GM12875 (cell line): ENCODE results near the gene TAS2R41.

Source experiments
- H3K4me3 ChIP-seq: one replicate; pipeline ENCODE4 v1.5.1; 2011; ENCODE audit warnings: low read depth, low read length, control low read depth
- TF ChIP-seq, protein P1 (sequence below): IDR thresholded peaks from 2 replicates; pipeline ENCODE4 v1.5.1; 2011; ENCODE audit warnings: low read depth, mild to moderate bottlenecking, control low read depth, inconsistent platforms, low read length, moderate library complexity, borderline replicate concordance; ENCODE audit not compliant: insufficient read depth

Gene TAS2R41

DNA sequence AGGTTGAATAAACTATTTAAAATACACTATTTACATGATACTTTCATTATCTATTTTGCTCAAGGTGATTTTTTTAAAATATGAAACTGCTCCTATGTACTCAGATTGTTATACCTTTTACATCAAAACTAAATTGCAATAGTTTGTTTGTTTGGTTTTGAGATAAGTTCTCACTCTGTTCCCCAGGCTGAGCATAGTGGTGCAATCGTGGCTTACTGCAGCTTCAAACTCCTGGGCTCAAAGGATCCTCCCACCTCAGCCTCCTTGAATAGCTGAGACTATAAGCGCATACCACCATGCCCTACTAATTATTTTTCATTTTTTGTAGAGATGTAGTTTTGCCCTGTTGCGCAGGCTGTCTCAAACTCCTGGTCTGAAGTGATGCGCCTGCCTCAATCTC, 21.7 kb upstream of the TAS2R41 start:
- H3K4me3 ChIP-seq = no peak overlapping the region
- TF ChIP-seq, protein P1, sequence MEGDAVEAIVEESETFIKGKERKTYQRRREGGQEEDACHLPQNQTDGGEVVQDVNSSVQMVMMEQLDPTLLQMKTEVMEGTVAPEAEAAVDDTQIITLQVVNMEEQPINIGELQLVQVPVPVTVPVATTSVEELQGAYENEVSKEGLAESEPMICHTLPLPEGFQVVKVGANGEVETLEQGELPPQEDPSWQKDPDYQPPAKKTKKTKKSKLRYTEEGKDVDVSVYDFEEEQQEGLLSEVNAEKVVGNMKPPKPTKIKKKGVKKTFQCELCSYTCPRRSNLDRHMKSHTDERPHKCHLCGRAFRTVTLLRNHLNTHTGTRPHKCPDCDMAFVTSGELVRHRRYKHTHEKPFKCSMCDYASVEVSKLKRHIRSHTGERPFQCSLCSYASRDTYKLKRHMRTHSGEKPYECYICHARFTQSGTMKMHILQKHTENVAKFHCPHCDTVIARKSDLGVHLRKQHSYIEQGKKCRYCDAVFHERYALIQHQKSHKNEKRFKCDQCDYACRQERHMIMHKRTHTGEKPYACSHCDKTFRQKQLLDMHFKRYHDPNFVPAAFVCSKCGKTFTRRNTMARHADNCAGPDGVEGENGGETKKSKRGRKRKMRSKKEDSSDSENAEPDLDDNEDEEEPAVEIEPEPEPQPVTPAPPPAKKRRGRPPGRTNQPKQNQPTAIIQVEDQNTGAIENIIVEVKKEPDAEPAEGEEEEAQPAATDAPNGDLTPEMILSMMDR = no peak

DNA sequence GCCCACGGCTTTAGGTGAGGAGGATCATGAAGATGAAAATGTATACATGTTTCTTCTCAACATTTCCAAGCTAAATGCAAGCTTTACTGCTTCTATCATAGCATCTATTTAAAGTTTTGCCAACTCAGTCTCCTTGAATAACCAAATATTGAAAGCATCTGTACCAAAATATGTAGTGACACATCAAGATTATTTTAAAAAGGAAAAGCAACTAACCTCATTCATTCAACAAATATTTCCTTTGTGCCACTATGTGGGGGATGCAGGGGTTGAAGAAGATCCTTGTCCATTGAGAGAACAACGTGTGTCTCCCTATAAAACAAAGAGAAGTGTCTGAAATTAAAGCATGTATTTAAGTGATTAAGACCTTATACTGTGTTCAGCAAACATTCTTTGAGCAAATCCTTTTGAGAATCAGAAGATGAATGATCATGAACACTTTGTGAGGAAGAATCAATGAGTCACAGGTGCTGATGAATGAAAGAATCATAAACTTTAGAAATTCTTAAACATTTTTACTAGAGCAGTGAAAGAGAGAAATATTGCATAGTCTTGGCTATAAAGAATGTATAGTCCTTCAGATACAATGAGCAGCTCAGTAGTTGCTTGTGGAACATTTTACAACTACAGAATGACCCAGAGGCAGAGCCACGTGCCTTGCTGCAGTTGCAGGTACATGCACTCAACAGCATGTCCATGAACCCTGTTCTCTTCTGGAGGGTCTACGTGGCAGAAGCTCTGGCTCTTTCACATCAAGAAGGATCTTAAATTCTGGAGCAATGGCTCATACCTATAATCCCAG, 20.5 kb upstream of the TAS2R41 start:
- TF ChIP-seq, protein P1 = no peak
- no peak overlapping the region for H3K4me3 ChIP-seq

DNA sequence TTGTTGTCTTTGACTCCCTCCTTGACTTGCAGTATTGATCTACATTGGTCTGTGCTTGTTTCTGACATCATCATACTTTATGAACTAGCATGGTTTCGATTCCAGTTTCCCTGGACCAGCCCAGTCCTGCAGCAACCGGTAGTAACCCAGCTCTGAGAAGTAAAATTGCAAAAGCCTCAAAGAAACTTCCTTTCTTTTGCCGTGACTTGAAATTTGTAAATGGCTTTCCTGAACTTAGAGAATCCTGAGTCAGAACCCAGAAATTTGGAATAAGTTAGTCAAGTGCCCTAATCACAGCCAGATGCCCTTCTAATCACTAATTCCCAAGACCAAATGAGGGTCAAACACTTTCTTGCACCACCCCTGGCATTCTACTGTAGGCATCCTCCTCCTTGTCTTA, 19.4 kb upstream of the TAS2R41 start:
- TF ChIP-seq, protein P1 = no peak
- no peak overlapping the region for H3K4me3 ChIP-seq

DNA sequence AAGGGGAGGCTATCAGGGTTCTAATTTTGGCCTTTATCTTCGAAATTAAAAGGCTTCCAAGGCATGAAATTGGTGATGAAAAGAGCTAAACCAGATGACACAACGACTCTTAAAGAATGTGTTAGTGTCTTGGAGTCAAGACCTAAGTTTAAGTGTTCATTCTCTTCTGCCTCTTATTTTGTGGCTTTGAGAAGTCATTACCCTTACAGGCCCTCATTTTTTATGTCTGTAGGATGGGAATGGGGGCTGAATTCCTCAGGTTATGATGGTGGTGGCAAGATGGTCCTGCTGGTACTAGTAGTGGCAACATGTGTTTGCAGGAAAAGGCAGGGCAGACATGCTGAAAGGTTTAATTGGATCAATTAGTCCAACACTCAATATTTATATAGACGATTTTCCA, 19.0 kb upstream of the TAS2R41 start:
- no peak overlapping the region for H3K4me3 ChIP-seq
- TF ChIP-seq, protein P1 = no peak

DNA sequence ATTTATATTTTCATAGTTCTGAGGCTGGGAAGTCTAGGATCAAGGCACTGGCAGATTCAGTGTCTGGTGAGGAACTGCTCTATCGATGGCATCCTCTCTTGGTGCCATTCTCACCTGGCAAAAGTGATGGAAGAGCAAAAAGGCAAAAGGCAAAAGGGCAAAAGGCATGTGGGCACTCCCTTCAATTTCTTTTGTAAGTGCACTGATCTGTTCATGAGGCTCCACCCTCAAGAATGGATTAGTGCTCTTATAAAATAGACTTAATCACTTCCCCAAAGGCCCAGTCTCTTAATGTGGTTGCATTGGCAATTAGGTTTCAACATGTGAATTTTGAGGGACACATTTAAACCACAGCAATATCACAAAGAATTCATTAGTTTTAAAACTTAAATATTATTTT, 18.3 kb upstream of the TAS2R41 start:
- TF ChIP-seq, protein P1 = no peak
- no peak overlapping the region for H3K4me3 ChIP-seq

DNA sequence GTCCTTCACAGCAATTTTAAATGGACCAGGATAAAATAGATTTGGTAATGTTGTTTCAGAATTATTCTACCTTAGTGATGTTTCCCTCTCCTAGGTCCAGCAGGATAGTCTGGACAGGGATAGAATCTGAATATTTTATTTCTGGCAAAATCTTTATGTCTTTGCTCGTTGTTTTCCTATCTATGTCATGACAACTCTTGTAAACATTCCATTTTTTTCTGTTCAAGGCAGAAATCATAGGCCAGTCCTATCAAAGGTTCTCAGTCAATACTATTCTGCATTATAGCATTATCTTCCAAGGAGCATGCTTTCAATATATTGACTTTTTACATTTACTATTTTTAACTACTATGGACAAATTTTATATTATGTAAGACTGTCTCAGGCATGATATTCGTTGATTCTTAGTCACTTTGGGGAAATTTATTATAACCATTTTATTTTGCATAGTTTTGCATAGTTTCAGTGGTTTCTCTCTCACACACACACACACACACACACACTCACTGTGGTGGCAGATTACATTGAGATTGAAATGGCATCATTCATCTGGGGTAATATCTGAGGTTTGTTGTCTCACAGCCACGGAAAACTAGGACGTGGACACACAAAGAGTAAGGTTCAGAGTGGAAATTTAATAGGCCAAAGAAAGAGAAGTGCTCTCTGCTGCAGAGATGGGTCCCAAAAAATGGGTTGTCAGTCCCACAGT, 17.2 kb upstream of the TAS2R41 start:
- TF ChIP-seq, protein P1 = no peak

DNA sequence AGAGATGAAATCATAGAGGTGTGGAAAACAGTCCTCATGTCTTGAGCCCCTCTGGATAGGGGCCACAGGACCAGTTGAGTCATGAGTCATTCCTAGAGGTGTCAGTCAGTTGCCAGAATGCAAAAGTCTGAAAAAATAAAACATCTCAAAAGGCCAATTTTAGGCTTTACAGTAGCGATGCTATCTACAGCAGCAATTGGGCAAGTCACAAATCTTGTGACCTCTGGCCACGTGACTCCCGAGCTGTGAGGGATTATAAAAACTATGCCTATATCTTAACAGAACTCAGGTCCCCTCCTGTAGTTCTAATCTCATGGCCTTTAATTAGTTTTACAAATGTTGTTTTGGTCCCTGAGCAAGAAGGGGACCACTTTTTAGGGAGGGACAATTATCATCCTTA, 15.6 kb upstream of the TAS2R41 start:
- no peak overlapping the region for H3K4me3 ChIP-seq
- TF ChIP-seq, protein P1 = no peak

More for the DNA sequence above, 17.2 kb upstream of the TAS2R41 start:
- H3K4me3 ChIP-seq = no peak overlapping the region
